GM12801 (cell line): ENCODE data around the gene WASL.

Source experiments
- CTCF ChIP-seq: IDR thresholded peaks from one replicate; pipeline ENCODE4 v1.5.1; 2011; ENCODE audit warnings: control low read depth; ENCODE audit not compliant: insufficient read length; ENCODE audit errors: extremely low read depth

Gene WASL

DNA sequence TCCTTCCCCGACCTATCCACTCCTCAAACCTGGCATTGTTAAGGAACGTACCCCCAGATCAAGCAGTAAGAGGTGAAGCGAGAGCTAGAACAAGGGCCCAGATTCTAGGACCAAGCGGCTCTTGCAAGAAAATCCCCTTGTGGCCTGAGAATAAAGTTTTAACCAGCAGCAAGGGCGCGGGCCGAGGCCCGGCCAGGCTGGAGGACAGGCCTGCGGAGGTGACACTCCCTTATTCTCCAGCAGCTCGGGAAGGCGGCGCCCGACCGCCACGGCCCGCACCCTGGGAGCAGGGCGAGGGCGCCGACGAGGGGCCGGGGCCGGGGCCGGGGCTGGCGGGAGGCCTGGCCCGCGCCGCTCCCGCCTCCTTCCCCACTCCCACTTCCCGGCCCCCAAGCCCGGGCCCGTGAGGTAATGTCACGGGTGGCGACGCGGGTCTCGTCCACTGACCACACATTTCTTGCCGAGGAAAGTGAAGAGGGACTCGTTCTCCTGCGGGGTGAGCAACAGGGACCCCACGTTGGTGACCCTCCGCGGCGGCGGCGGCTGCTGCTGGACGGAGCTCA is 551 bp downstream of the WASL start:
- TF ChIP-seq CTCF: no peak

GRCh38 chr7:123747620-123748141 is 1.1 kb downstream of the WASL start:
- no peak for TF ChIP-seq CTCF

GRCh38 chr7:123746931-123747488 is 1.8 kb downstream of the WASL start:
- TF ChIP-seq CTCF: no peak

DNA sequence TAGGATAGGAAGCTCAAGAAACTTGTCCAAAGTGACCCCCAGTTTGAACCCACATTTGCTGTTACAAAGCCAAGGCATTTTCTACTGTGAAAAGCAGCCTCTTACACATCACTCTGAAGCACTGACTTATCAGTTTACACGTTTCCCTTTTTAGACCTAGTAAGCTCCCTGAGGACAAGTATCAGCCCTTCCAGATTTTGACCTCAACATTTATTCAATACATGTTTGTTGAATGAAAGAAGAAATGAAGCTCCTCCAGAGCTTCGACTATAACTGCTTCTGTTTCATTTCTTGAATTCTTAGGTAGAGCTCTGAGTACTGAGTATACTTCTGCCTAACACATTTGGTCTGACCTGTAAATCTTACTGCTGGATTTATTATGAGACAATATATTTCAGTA is 2.7 kb downstream of the WASL start:
- no peak for TF ChIP-seq CTCF

DNA sequence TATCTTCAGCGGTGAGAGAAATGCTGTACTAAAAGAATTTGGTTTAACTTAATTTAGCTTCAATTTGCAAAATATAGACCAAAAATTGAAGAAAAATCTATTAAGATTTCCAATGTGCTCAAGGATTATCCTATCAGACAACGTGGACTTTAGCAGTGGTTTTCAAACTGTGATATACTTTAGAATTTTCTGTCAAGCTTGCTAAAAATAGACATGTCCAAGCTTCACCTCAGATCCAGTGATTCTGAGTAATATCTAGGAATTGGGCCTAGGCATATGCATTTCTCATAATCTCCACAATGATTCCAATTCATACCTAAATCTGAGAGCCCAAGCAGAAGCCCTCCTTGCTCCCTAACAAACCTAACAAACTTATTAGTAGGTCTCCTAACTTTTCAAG is 3.4 kb downstream of the WASL start:
- TF ChIP-seq CTCF: no peak

GRCh38 chr7:123744416-123744815 is 4.4 kb downstream of the WASL start:
- TF ChIP-seq CTCF: no peak

DNA sequence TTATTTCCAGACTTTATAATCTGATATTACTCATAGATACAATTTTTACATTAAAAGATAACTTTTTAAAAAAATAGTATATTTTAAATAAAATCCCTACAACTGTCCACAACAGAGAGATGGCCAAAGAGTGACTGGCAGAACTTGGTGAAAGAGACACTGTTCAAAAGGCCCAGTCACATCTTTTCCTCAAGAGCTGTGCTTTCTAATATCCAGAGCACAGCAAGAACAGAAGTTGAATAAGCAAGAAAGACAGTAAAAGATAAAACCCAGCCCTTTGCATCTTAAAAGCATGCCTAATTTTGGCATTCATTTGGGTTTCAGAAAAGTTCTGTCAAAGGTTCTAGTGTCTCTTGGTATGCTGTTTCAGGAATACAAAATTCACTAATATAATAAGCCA is 6.9 kb downstream of the WASL start:
- TF ChIP-seq CTCF: no peak
